HUES48 (cell line): Measurements from ENCODE around the gene CHCHD2.

Experiments used
- H3K27ac ChIP-seq: one replicate; pipeline ENCODE4 v1.7.0; 2013; ENCODE audit warnings: low read depth, low read length, inconsistent platforms
- H3K27me3 ChIP-seq: 2 replicates; pipeline ENCODE4 v1.6.1; 2013; ENCODE audit warnings: mild to moderate bottlenecking, low read length; ENCODE audit not compliant: control insufficient read depth, insufficient read depth
- H3K36me3 ChIP-seq: 2 replicates; pipeline ENCODE4 v1.6.1; 2013; ENCODE audit warnings: low read length; ENCODE audit not compliant: control insufficient read depth, insufficient read depth
- H3K4me1 ChIP-seq: 2 replicates; pipeline ENCODE4 v1.6.1; 2013; ENCODE audit warnings: mild to moderate bottlenecking, low read length; ENCODE audit not compliant: control insufficient read depth, insufficient read depth
- H3K4me3 ChIP-seq: 2 replicates; pipeline ENCODE4 v1.5.1; 2013; ENCODE audit warnings: mild to moderate bottlenecking, low read depth, low read length
- H3K9ac ChIP-seq: 2 replicates; pipeline ENCODE4 v1.6.1; 2013; ENCODE audit warnings: mild to moderate bottlenecking, low read depth, low read length, moderate library complexity
- H3K9me3 ChIP-seq: 2 replicates; pipeline ENCODE4 v1.6.1; 2013; ENCODE audit warnings: low read length; ENCODE audit not compliant: control insufficient read depth, insufficient read depth

CHCHD2 gene

GRCh38 chr7:56062382-56062781 is 43.9 kb downstream of the CHCHD2 start:
- peak overlapping the region; percentile 93 for H3K27ac ChIP-seq
- H3K4me3 ChIP-seq = no peak overlapping the region
- H3K4me1 ChIP-seq = peaks cover 6% of the 10 kb centered on the region
- H3K36me3 ChIP-seq = peaks cover 65% of the 10 kb centered on the region
- H3K9ac ChIP-seq = no peak overlapping the region
- no peaks in the 10 kb centered on the region for H3K27me3 ChIP-seq
- H3K9me3 ChIP-seq = no peaks in the 10 kb centered on the region

GRCh38 chr7:56053993-56054392 is 52.3 kb downstream of the CHCHD2 start:
- no peaks in the 10 kb centered on the region for H3K9me3 ChIP-seq
- no peak overlapping the region for H3K9ac ChIP-seq
- H3K36me3 ChIP-seq = peaks cover 63% of the 10 kb centered on the region
- peaks cover 10% of the 10 kb centered on the region; the same call in 1 of the 2 replicates for H3K4me1 ChIP-seq
- H3K27ac ChIP-seq = no peak overlapping the region
- 0 out of 2 replicates have a peak overlapping the region, but pooled peaks have one; percentile 9 for H3K4me3 ChIP-seq
- H3K27me3 ChIP-seq = no peaks in the 10 kb centered on the region

- Histone ChIP-seq H3K36me3 (peaks cover 57% of the 10 kb centered on the region), H3K9ac (peak overlapping the region; percentile 99), H3K27me3 (no peaks in the 10 kb centered on the region), H3K9me3 (no peaks in the 10 kb centered on the region), H3K27ac (peak overlapping the region; percentile 40), H3K4me3 (peak overlapping the region; percentile 90), H3K4me1 (peaks cover 10% of the 10 kb centered on the region; the same call in 1 of the 2 replicates)
Measured at GRCh38 chr7:56053379-56053778, 52.9 kb downstream of the CHCHD2 start.
